Activated CD8-positive, alpha-beta memory T cell treated with anti-CD3 and anti-CD28 coated beads, Interleukin-2, amount 50 U/mL, for 1 hour (primary cell): Measurements from ENCODE around the gene RASAL2.

ENCODE experiments used
- DNase-seq: peaks from one replicate; pipeline ENCODE4 v3.0.0-alpha.2; 2020; ENCODE audit errors: extremely low read depth

The RASAL2 gene

DNA sequence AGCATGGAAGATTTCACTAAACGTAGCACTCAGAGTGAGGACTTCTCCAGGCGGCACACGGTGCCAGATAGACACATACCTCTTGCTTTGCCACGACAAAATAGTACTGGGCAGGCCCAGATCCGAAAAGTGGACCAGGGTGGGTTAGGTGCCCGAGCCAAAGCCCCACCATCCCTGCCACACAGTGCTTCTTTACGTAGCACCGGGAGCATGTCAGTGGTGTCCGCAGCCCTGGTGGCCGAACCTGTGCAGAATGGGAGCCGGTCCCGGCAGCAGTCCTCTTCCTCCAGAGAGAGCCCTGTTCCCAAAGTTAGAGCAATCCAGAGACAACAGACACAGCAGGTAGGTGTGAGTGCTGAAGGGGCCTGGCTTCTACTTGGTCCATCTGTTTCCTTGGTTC is 364.3 kb downstream of the RASAL2 start:
- DNase-seq = no peak

GRCh38 chr1:178461104-178461503 is 367.2 kb downstream of the RASAL2 start:
- DNase-seq = no peak

DNA sequence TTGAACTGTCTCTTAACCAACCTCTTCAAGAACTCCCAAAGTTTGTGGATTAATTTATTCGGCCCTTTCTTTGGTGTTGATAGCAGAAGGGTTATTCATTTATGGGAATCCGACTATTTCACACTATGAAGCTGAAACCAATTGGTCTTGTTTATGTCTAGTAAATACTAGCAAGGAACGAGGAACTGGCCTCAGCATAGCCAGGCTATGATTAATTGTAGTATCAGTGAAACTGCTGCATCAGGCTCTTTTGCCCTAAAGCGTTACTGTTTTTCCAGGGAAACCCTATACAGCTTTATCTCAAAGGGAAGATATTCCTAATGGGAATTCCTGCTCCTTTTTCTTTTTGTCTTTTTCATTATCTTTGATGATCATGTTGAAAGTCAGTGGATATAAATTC is 367.8 kb downstream of the RASAL2 start:
- DNase-seq = no peak

GRCh38 chr1:178464141-178464540 is 370.2 kb downstream of the RASAL2 start:
- no peak for DNase-seq

GRCh38 chr1:178464566-178464965 is 370.7 kb downstream of the RASAL2 start:
- DNase-seq = no peak

- DNase-seq = no peak
Observed at GRCh38 chr1:178465011-178465410, 371.1 kb downstream of the RASAL2 start.

DNA sequence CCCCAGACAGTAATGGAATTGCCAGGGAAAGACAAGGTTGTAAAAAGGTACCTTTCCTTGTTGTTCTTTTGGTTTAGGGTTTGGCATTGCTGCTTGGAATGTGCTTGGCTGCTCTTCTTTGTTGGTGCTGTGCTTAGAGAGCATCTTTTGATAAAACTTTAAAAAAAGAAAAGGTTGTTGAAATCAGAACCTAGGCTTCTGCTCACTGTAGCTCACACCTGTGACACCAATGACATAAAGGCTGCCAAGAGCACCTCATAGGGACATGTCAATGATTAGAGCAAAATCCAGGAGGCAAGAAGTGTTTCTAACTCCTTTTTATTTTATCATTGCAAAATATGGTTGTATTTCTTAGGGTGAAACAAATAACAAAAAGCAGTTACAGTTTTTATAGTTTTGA is 373.9 kb downstream of the RASAL2 start:
- no peak for DNase-seq

DNA sequence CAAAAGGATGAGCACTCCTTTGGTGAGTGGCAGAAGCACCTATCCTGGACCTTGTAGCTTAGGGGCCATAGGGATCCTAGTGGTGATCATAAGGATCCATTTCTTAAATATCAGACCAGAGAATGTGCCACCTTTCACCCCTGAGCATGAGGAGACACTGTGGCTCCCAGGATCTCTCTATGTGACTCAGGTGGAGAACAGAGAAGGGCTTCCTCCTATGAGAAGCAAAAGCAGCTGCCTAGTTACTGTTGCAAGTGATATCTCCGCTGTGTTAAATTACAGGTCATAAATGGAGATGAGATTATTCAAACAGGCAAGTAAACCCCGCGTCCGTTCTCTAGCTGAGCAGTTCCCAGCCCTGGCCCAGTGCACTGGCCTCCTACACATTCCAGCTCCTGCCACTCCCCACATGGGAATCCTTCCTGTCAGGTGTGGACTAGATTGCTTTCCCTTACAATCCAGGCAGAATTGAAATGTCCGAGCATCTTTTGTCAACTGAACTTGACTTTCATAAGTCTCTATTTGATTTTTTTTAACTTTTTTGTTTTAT is 376.6 kb downstream of the RASAL2 start:
- no peak for DNase-seq

DNA sequence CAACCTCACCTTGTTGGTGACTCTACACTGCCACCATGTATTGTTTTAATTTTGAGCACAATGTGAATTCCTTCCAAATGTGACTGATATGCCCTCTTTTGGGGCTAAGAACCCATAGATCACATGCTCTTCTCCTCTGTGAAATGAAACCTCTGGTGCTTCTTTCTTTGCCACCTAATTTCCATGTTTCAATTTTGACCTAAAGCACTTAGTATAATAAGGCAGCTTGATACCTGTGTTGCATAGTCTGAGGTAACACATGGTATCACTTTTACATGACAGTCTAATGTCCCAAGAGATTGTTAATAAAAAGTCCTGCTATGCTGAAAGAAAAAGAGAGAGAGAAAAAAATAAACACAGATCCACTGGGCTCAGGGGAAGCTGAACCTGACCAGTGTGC is 378.6 kb downstream of the RASAL2 start:
- no peak for DNase-seq

GRCh38 chr1:178477373-178477772 is 383.5 kb downstream of the RASAL2 start:
- no peak for DNase-seq

DNA sequence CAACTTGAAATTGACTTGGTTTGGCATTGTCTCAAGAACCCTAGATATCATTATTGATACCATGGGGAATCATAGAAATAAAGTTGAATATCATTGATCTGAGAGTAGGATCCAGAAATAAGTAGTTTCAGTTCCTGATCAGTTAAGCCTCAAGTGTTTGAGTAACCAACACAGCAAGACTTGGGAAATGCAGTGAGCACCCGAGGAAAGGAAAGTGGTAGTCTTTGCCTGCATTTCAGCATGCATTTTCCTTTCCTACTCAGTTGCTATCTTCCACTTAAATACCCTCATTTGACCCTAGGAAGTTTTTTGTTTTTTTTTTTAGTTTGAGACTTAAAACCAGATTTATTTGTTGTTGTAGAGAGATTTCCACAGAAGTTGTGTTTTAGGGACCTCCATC is 383.9 kb downstream of the RASAL2 start:
- no peak for DNase-seq

DNA sequence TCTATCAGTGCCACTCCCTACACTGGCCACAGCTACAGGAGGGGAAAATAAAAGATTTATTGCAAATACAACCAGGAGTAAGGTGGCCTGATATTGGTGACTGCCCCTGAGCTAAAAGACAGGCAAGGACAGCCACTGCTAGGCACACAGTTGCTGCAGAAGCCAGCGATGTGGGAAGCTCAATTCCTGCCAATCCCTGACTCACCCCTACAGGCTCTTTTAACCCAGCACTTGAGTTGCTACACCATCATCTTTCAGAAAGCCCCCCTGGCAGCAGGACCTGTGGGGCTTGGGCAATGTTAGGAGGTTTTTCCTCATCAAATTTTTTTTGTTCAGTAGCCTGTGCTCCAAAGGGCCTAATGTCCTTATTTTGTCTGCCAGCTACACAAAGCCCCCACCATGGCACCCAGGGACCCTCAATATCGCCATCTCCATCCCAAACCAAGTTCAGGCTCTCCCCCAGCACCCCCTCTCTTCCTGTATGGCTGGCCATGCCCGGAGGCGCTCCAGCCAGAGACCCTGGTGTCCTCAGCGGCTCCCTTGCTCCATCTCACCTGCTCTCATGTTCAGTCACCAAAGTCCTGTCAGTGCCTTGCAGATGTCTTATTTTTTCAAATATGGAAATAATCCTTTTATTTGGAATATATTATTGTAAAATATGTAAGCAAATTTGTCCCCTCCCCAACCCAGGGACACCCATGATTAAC is 389.5 kb downstream of the RASAL2 start:
- DNase-seq = no peak

DNA sequence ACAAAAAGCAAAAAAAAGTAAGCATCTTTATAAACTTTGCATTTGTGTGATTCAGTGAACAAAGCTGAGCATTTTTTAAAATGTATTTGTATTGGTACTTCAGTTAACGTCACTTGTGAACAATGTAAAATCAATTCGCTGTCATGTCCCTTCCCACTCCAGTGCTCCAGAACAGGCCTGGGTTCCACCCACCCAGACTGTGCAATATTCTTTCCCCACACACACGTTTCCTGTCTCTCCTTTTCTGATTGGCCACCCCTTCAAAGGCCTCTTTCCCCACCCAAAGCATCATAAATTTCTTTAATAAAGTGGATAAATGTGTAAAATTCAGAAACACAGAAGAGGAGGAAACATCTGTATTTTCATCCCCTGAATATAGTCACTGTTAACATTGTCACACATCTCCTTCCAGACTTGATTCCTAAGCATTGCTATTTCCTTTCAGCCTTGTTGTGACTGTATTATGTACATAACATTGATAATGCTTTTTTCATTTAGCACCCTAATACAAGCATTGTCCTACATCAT is 390.9 kb downstream of the RASAL2 start:
- DNase-seq = no peak

- no peak for DNase-seq
Observed at GRCh38 chr1:178485541-178485981, 391.7 kb downstream of the RASAL2 start.

DNA sequence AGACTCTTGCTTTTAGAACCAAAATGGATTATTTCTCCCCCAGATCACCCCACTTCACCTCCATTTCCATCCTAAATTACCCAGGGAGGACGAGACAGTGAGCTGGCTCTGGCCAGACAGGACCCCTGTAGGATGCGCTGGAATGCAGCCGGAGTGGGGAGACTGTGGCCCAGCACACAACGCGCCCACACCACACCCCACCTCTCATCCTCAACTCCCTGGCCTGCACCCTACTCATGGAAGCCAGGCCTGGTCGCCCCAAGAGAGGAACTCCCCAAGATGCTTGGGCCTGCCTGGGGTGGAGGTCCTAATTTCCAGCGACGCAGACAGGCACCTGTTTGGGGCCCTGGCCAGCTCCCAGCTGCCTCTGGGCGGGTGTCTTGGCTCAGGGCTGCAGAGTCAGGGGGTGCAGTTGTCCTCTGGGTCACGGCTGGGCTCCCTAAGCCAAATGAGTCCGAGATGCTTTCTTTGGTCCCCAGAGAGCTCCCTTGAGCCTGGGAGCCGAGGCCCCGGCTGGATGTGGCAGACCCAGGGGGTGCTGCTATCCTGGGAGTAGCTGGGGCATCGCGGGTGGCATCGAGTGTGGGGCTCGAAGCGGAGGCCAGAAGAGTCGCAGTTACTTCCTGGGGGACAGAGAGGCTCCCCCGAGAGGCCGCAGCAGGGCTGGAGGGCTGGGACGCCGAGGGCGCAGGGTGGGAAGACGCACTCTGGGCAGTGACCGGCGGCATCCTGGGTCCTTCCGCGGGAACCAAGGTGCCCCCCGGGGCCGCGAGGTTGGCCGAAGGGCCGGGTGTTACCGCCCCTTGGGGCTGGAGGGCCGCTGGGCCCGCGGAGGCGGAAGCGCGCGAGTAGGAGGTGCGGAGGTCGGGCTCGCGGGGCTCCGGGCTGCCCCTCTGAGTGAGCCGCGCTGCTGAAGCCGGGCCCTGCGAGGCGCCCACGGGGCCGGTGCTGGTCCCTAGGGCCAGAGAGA is 392.5 kb downstream of the RASAL2 start:
- DNase-seq = no peak

DNA sequence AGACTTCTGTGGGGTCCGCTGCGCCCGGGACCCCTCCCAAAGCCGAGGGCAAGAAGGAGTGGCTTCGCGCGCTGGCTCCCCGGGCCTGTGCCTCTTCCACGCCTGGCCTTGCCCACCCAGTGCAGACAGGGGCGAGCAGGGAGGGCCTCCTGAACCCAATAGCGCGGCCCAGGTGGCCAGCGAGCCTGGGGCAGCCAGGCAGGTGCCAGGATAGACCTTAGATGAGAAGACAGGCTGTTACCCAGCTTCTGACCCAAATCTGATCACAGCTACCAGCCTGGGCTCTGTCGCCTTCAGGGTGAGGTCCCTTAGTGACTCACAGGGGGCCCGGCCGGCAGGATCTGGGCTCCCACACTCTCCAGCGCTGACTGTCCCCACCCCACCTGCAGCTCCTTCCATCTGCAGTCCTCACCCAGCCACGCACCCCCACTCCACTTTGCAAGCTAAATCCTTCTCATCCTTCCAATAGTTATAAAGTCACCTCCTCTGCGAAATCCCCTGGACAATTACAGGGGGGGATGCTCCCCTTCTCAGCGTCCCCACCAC is 393.2 kb downstream of the RASAL2 start:
- no peak for DNase-seq

DNA sequence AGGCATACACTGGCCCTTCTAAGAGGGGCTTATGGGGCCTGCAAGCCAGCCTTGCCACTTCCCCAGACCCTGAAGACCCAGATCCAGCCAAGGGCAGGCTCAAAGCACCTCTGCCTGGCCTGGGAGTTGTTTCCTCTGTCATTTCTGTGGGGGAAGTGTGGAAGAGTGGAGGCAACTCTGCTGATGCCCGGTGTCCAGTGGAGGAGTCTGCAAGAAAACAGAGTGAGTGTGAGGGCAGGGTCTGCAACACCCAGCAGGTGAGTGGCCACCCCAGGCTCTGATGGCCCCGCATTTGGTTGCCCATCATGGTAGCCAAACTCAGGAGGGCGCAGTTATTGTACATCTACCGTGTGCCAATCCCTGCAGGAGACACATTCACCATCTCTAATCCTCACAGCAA is 394.5 kb downstream of the RASAL2 start:
- no peak for DNase-seq

DNA sequence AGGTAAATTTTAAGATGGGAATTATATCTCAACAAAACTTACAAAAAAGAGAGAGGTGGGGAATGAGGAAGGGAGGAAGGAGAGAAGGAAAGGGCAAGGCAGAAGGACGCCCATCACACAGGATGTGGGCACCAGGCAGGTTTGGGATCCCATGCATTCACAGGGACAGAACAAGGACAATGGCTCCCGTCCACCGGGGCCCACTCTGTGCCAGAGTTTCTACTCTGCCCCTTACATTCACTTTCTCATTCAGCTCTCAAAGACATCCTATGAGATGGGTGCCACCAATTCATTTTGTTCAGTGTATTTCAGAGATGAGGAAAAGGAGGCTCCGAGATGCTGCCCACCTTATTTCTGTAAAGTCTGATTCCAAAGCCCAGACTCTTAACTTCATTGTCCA is 395.5 kb downstream of the RASAL2 start:
- no peak for DNase-seq

DNA sequence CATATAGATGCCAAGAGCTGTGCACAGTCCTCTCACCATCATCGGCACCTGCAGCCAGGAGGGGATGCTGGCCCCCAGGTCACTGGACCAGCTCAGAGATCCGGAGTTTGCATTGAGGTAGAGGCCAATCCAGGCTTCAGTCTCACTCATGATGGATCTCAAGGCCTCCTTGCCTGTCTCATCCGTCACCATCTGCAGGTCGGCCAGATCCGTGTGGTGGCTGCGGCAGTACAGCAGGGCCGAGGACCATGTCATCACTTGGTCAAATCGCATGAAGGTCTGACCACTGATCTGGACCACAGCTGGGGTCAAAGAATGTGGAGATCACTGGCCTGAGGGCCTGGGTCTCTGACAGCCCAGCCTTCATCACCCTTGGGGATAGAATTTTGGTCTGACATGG is 396.2 kb downstream of the RASAL2 start:
- DNase-seq = no peak

- no peak for DNase-seq
Observed at GRCh38 chr1:178490967-178491366, 397.1 kb downstream of the RASAL2 start.

GRCh38 chr1:178491721-178492120 is 397.8 kb downstream of the RASAL2 start:
- no peak for DNase-seq

- no peak for DNase-seq
Observed at GRCh38 chr1:178492341-178492740, 398.4 kb downstream of the RASAL2 start.
